GM19025 (cell line): ENCODE data around the gene CBARP.
"Not testable (repeated sequence)": the region's sequence is repeated elsewhere in the genome, so short reads cannot be mapped to it uniquely, and the experiment has no call there.

Source experiments
- ATAC-seq: cut with Tn5 transposase; IDR thresholded peaks from one replicate; pipeline ENCODE4 v1.9.1; 2021; ENCODE audit warnings: mild to moderate bottlenecking, low read depth, moderate library complexity; ENCODE audit not compliant: unreplicated experiment

CBARP gene

GRCh38 chr19:1216756-1217155, 21.0 kb downstream of the CBARP start:
- no peak for ATAC-seq

- no peak for ATAC-seq
These were observed 22.7 kb downstream of the CBARP start for GRCh38 chr19:1214862-1215731.

GRCh38 chr19:1214299-1214861, 23.4 kb downstream of the CBARP start:
- ATAC-seq, result no peak

GRCh38 chr19:1213391-1214286, 24.2 kb downstream of the CBARP start:
- ATAC-seq, result no peak

DNA sequence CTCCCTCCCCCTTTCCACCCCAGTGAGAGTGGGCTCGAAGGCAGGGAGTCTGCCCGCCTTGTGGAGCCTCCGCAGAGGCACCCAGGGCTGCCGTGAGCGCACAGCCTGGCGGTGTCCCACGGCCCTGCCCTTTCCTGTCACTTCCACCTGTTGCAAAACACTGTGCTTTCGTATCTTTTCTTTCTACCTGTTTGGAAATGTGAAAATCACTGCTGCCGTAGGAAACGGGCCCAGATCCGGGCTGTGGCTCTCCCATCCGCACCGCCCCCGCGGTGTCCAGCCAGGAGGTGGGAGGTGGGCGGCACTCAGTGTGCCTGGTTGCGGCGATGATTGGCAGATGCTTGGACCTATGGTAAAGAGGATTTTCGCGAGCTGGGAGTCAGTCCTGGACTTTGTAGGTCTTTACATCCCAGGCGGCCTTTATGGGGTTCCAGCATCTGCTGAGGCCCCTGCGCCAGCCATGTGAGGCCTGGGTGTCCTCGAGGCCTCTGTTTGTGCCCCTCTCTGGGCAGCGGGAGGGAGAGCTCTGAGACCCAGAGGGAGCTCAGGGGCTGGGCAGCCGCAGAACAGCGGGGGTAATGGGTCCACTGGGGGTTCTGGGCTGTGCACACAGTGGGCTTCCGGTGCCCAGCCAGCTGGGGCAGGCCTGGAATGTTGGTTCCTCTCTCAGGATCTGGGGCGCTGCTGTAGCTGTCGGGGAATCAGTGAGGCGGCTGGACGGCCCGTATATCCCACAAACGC, 26.1 kb downstream of the CBARP start:
- no peak for ATAC-seq

GRCh38 chr19:1210227-1210538, 27.6 kb downstream of the CBARP start:
- ATAC-seq, result no peak

- not testable (repeated sequence) for ATAC-seq
These were observed 29.0 kb downstream of the CBARP start for GRCh38 chr19:1208830-1209229.

DNA sequence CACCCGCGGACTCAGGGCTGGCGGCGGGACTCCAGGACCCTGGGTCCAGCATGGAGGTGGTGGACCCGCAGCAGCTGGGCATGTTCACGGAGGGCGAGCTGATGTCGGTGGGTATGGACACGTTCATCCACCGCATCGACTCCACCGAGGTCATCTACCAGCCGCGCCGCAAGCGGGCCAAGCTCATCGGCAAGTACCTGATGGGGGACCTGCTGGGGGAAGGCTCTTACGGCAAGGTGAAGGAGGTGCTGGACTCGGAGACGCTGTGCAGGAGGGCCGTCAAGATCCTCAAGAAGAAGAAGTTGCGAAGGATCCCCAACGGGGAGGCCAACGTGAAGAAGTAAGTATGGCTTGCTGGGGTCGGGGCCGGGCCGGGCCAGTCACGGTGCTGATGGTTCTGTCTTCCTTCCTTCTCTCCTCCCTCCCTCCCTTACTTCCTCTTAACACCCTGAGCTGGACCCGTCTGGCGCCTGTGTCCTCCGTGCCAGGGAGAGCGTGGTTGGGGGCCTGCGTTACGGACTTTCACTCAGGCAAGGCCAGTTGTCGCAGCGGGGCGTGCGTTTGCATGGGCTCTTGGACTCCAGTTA, 30.8 kb downstream of the CBARP start:
- no peak for ATAC-seq

DNA sequence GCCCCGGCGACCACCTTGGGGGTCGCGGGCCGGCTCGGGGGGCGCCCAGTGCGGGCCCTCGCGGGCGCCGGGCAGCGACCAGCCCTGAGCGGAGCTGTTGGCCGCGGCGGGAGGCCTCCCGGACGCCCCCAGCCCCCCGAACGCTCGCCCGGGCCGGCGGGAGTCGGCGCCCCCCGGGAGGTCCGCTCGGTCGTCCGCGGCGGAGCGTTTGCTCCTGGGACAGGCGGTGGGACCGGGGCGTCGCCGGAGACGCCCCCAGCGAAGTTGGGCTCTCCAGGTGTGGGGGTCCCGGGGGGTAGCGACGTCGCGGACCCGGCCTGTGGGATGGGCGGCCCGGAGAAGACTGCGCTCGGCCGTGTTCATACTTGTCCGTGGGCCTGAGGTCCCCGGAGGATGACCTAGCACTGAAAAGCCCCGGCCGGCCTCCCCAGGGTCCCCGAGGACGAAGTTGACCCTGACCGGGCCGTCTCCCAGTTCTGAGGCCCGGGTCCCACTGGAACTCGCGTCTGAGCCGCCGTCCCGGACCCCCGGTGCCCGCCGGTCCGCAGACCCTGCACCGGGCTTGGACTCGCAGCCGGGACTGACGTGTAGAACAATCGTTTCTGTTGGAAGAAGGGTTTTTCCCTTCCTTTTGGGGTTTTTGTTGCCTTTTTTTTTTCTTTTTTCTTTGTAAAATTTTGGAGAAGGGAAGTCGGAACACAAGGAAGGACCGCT, 31.5 kb downstream of the CBARP start:
- no peak for ATAC-seq

DNA sequence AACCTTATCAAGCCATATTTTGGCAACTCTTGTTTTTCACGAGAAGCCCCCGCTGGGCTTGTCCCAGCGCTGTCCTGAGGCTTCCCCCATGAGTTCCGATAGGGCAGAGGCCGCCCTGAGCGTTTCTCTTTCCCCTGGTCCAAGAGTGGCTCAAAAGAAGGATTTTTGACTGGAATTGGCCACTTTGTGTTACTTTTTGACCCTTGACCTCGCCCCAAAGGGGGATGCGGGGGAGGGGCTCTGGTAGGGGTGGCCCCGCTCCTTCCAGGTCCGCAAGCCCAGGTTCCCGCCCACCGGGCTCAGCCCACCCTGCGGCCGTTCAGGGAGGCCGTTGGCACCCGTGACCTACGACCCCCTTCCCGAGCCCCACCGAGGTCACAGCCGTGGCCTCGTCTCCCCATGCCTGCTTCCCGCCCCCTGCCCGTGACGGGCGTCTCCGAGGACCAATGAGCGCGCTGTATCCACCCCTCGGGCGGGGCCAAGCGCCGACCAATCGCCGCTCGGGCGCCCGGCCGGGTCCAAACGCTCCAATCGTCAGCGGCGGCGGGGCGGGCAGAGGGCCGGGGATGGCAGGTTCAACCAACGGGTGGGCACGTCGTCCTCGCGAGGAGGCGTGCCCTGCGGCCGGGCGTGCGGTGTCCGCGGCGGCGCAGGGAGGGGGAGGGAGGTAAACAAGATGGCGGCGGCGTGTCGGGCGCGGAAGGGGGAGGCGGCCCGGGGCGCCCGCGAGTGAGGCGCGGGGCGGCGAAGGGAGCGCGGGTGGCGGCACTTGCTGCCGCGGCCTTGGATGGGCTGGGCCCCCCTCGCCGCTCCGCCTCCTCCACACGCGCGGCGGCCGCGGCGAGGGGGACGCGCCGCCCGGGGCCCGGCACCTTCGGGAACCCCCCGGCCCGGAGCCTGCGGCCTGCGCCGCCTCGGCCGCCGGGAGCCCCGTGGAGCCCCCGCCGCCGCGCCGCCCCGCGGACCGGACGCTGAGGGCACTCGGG, 32.4 kb downstream of the CBARP start, which contains the start of gene STK11:
TSS of gene STK11 (plus strand) at position 665 of the 986 bp plus-strand sequence. CDS start 1,136 bp downstream, outside the sequence.
- peak; percentile 91 for ATAC-seq

- not testable (repeated sequence) for ATAC-seq
These were observed 37.2 kb downstream of the CBARP start for GRCh38 chr19:1200614-1201013.

DNA sequence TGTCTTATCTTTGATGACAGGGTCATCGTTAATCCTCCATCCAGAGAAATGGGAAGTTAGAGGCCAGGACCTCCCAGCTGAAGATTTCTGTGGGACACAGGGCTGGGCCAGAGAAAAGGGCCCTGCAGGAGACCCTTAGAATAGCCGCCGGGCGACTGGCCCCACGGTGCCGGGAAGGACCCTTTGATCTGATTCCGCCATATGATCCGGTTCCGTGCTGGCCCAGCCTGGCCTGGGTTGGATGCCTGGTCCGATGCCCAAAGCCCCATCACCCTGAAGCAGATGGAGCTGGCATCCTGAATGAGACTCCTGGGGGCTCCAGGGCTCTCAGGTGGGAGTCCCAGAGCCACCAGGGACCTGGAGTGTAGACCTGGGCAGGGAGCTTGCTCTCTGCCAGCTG, 38.3 kb downstream of the CBARP start:
- no peak for ATAC-seq

DNA sequence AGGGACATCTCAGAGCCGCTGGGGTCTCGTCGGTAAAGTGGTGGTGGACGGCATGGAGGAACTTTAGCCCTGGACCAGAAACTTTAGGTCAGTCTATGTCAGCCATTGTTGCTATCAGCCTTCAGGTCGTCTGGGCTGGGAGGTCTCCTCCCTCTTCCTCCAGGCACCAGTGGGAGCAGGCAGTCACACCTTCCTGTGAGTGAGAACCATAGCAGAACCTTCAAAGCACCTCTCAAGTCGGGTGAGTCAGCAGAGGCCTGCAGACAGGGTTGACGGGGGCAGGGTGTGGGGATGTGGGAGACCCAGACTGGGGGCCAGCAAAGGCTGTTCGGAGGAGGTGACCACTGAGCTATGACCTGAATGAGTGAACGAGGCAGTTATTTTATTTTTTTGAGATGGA, 48.4 kb downstream of the CBARP start:
- no peak for ATAC-seq

- ATAC-seq, result peak; percentile 59
These were observed 54.1 kb downstream of the CBARP start for GRCh38 chr19:1183543-1184172.

- ATAC-seq, result no peak
These were observed 55.1 kb downstream of the CBARP start for GRCh38 chr19:1182727-1183126.

- ATAC-seq, result no peak
These were observed 55.7 kb downstream of the CBARP start for GRCh38 chr19:1182068-1182467.

DNA sequence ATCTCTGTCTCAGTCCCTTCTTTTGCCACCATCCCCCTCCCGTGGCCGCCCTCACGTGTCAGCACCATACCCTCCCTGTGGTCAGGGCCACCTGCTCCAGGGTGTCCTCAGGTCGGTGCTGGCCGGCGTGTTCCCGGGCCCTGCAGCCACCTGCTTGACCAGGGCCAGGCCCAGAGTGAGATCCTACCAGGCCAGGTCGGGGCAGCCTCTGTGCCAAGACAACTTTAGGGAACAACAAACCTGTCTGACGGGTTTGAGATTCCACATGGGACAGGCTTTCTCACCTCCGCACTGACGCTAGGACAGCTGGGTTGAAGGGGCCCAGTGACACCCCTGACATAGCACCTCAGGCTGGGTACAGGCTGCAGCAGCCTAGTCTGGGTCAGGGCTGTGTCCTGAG, 56.2 kb downstream of the CBARP start:
- ATAC-seq, result no peak
